Aorta (tissue), 5 donors: ENCODE data around the gene CNOT1. TPM values are rescaled to one million over a fixed set of nuclear protein-coding genes. Genes with fewer than 3 reads are reported as not detected.

Experiments
- ATAC-seq: fragments of 200-7000 bp; cut with Tn5 transposase; one replicate; pipeline ENCODE4 v1.9.1; 2022; ENCODE audit warnings: moderate library complexity; ENCODE audit not compliant: low FRiP score
- DNase-seq, 2 donors: peaks; one replicate each; pipeline ENCODE4 v3.0.0-alpha.2; 2020
- H3K27ac ChIP-seq, 2 donors: one replicate each; pipeline ENCODE4 v1.5.1; 2013; ENCODE audit warnings: low read length in 2 of 2, mild to moderate bottlenecking in 2 of 2, moderate library complexity in 2 of 2, control low read depth in 1 of 2, inconsistent platforms in 1 of 2, low read depth in 1 of 2
- H3K27me3 ChIP-seq, 2 donors: one replicate each; pipeline ENCODE4 v1.6.1; 2013; ENCODE audit warnings: control low read depth in 1 of 2, low read length in 1 of 2, mild to moderate bottlenecking in 1 of 2, moderate library complexity in 1 of 2; ENCODE audit not compliant: insufficient read depth in 2 of 2, control insufficient read depth in 1 of 2
- H3K36me3 ChIP-seq, 2 donors: one replicate each; pipeline ENCODE4 v1.6.1; 2013; ENCODE audit warnings: control low read depth in 1 of 2, low read length in 1 of 2, mild to moderate bottlenecking in 1 of 2; ENCODE audit not compliant: insufficient read depth in 2 of 2, control insufficient read depth in 1 of 2
- H3K4me1 ChIP-seq, 2 donors: one replicate each; pipeline ENCODE4 v1.6.1; 2013; ENCODE audit warnings: low read length in 2 of 2, control low read depth in 1 of 2, mild to moderate bottlenecking in 1 of 2, moderate library complexity in 1 of 2; ENCODE audit not compliant: insufficient read depth in 2 of 2, control insufficient read depth in 1 of 2
- H3K4me3 ChIP-seq, 2 donors: one replicate each; pipeline ENCODE4 v1.5.1; 2013; ENCODE audit warnings: low read length in 2 of 2, control low read depth in 1 of 2, mild to moderate bottlenecking in 1 of 2
- H3K9me3 ChIP-seq: one replicate; pipeline ENCODE4 v1.6.1; 2013; ENCODE audit warnings: mild to moderate bottlenecking, low read length; ENCODE audit not compliant: control insufficient read depth
- WGBS, 2 donors: extraction: QIAGEN DNeasy Blood & Tissue Kit; methylation state at CpG; one replicate each; pipeline ENCODE4 v1.1.7; 2013; 5-methylcytosine and 5-hydroxymethylcytosine counted together
- intact Hi-C, 2 donors: fragments of 100-400 bp; cut with DNase I; formaldehyde crosslinking; loops; one replicate each; pipeline versions ENCODE4 v1.14.2 to v1.15.0; 2022
- polyA plus RNA-seq, 2 donors: library from polyadenylated mRNA; stranded (reverse); fragments of 200-250 nt; gene quantifications; one replicate each; pipeline ENCODE4 v1.2.3, GENCODE V29; 2013
- total RNA-seq, 2 donors: library from RNA; stranded (reverse); fragmentation: NEBNext Ultra II Directional; extraction: Animal tissue kit (Norgen Biotek cat#: 25700); gene quantifications; one replicate each; pipeline ENCODE4 v1.2.1, GENCODE V29; 2021
- donor health status: healthy with polysubstance abuse.
- donor health status: Bipolar disorder and iron deficiency.
- donor health status: DM: no; HTN: no; CAD: no.
- donor health status: DM: no; HTN: no; CAD: no.
- donor health status: DM: yes; HTN: yes; CAD: no.

The CNOT1 gene
- total and polyA plus RNA-seq, 4 donors = 32.6 to 124 (median 78.1) TPM

- Histone ChIP-seq H3K4me3 (no peak overlapping the region), H3K36me3 (no peaks in the 10 kb centered on the region), H3K4me1 (no peaks in the 10 kb centered on the region), H3K27ac (no peak overlapping the region), H3K9me3 (no peaks in the 10 kb centered on the region), H3K27me3 (no peaks in the 10 kb centered on the region)
- intact Hi-C loops = no loop called here
- WGBS, 2 donors = 57 to 65% methylated on average over 11 of the region's 11 CpGs
- ATAC-seq (no peak), DNase-seq (peak in 1 of 2 donors; percentile 24)
Measured at GRCh38 chr16:58485184-58485887, 144.3 kb downstream of the CNOT1 start.

DNA sequence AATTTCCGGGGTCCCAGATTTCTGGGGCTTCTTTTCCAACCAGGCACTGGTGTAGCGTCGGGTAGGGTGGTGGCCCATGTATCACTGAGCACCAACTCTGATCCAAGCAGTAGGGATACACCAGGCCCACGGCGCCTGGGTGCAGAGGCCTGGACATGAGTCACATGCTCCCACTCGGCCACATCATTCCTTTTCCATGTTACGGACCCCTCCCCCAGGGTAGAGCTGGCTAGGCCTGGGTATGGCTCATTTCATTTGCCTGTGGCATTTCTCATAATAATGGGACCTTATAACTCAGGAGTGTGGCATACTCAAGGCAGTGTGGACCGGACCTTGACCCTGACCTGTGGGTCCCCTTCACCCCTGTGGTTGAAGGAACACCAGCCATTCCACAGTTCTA, 147.7 kb downstream of the CNOT1 start:
- intact Hi-C loops = no loop called here

GRCh38 chr16:58481226-58481869, 148.3 kb downstream of the CNOT1 start:
- Histone ChIP-seq H3K27ac (no peak overlapping the region), H3K4me3 (no peak overlapping the region), H3K27me3 (no peaks in the 10 kb centered on the region), H3K9me3 (no peaks in the 10 kb centered on the region), H3K4me1 (no peaks in the 10 kb centered on the region), H3K36me3 (no peaks in the 10 kb centered on the region)
- ATAC-seq (no peak), DNase-seq (no peak)
- intact Hi-C loops = no loop called here
- WGBS, 2 donors = 90 to 93% methylated on average over 11 of the region's 11 CpGs

More for the DNA sequence above, 147.7 kb downstream of the CNOT1 start:
- H3K36me3 ChIP-seq = no peaks in the 10 kb centered on the region
- no peaks in the 10 kb centered on the region for H3K4me1 ChIP-seq
- 71 to 72% methylated on average over 8 of the region's 8 CpGs for WGBS, 2 donors
- H3K27me3 ChIP-seq = no peaks in the 10 kb centered on the region
- H3K9me3 ChIP-seq = no peaks in the 10 kb centered on the region
- peak in 1 of 2 donors; percentile 32 for DNase-seq
- ATAC-seq = no peak
- no peak overlapping the region for H3K27ac ChIP-seq
- no peak overlapping the region for H3K4me3 ChIP-seq

DNA sequence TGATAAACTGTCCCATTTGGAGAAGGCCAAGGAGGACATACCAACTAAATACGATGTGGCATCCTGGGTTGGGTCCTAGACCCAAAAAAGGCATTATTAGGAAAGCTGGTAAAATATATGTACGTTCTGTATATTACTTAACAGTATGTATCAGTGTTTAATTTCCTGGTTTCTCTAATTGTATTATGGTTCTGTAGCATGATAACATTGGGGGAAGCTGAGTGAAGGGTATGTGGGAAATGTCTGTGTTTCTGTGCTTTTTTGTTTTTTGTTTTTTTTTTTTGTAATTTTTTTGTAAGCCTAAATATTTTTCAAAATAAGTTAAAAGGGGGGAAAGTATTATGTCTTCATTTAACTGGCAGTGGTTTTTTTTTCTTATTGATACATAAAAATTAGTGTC, 151.2 kb downstream of the CNOT1 start:
- intact Hi-C loops = no loop called here
- WGBS, 2 donors = 87 to 90% methylated on average over 2 of the region's 2 CpGs
- H3K4me1 ChIP-seq = no peaks in the 10 kb centered on the region

DNA sequence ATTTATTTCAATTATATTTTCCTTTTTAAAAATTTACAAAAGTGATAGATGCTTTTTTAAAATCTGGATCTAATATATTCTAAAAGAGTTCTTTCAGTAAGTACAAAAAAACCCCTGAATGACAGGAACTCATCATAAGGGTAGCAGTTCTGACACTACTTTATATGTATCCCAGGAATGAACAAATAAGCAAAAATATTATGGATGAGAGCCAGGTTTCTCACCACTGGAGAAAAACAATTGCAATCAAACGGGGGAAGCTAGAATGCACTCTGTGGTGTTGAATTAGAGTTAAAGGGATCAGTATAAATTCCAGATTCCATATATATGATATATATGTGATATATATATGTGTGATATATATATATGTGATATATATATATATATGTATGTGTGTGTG, 152.8 kb downstream of the CNOT1 start:
- ATAC-seq = no peak
- no peak for DNase-seq
- H3K9me3 ChIP-seq = no peaks in the 10 kb centered on the region
- 28 to 33% methylated on average over 1 of the region's 1 CpG for WGBS, 2 donors
- no peak overlapping the region for H3K27ac ChIP-seq
- H3K36me3 ChIP-seq = no peaks in the 10 kb centered on the region
- H3K4me1 ChIP-seq = no peaks in the 10 kb centered on the region
- no peaks in the 10 kb centered on the region for H3K27me3 ChIP-seq
- intact Hi-C loops = no loop called here
- no peak overlapping the region for H3K4me3 ChIP-seq

More for the DNA sequence above, 151.2 kb downstream of the CNOT1 start:
- H3K36me3 ChIP-seq = no peaks in the 10 kb centered on the region
- H3K4me3 ChIP-seq = no peak overlapping the region
- ATAC-seq (no peak), DNase-seq (no peak)
- H3K27ac ChIP-seq = no peak overlapping the region
- H3K9me3 ChIP-seq = no peaks in the 10 kb centered on the region
- no peaks in the 10 kb centered on the region for H3K27me3 ChIP-seq

DNA sequence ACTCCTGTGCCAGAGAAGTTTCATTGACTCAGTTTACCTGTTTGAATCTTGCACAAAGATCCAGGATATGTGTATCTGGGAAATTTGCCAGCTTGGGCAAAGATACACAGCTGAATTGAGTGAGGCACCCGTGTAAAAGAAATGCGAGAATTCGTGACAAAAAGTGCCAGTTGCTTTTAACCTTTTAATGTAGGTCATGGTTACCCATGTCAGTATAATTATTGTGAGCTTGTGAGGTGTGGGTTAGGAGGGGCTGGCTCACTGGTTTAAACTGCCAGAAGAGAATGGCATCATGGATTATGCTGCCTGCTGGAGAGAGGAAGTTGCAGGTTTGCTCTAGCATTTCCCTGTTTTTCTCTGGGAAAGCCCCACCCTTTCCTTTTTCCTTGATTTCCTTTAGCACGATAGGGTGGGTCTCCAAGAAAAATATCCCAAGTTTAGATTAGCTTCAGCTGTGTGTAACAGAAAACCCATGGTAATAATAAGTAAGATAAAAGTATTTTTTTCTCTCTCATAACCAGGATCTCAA, 154.5 kb downstream of the CNOT1 start:
- no peak overlapping the region for H3K27ac ChIP-seq
- WGBS, 2 donors = 4 to 13% methylated on average over 4 of the region's 4 CpGs
- H3K4me3 ChIP-seq = no peak overlapping the region
- no peaks in the 10 kb centered on the region for H3K4me1 ChIP-seq
- H3K9me3 ChIP-seq = no peaks in the 10 kb centered on the region
- ATAC-seq (no peak), DNase-seq (no peak)
- H3K36me3 ChIP-seq = no peaks in the 10 kb centered on the region
- H3K27me3 ChIP-seq = no peaks in the 10 kb centered on the region
- intact Hi-C loops = no loop called here

GRCh38 chr16:58474296-58474695, 155.3 kb downstream of the CNOT1 start:
- no peak overlapping the region for H3K27ac ChIP-seq
- no peak for DNase-seq
- ATAC-seq = no peak
- no peaks in the 10 kb centered on the region for H3K4me1 ChIP-seq
- H3K27me3 ChIP-seq = no peaks in the 10 kb centered on the region
- intact Hi-C loops = no loop called here
- 76 to 79% methylated on average over 10 of the region's 10 CpGs for WGBS, 2 donors
- no peaks in the 10 kb centered on the region for H3K9me3 ChIP-seq
- no peaks in the 10 kb centered on the region for H3K36me3 ChIP-seq
- no peak overlapping the region for H3K4me3 ChIP-seq

DNA sequence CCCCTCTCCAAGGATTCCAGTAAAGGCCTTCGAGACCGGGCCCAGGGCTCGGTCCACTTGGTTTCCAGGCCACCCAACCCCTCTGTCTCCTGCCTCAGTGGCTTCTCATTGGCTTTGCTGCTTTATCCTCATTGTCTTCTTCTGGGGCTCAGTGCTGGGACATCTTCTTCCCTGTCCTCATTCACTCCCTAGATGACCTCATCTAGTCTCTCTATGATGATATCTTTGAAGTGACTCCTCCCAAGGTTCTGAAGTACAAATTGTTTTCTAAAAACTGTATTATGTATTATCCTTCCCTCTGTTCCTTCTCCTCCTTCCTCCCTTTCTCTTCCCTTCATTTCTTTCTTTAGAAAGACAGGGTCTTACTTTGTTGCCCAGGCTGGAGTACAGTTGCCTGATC, 156.8 kb downstream of the CNOT1 start:
- Histone ChIP-seq H3K27me3 (no peaks in the 10 kb centered on the region), H3K4me3 (no peak overlapping the region), H3K4me1 (no peaks in the 10 kb centered on the region), H3K9me3 (no peaks in the 10 kb centered on the region), H3K36me3 (no peaks in the 10 kb centered on the region), H3K27ac (no peak overlapping the region)
- intact Hi-C loops = no loop called here
- 94 to 98% methylated on average over 3 of the region's 3 CpGs for WGBS, 2 donors
- ATAC-seq (no peak), DNase-seq (no peak)

DNA sequence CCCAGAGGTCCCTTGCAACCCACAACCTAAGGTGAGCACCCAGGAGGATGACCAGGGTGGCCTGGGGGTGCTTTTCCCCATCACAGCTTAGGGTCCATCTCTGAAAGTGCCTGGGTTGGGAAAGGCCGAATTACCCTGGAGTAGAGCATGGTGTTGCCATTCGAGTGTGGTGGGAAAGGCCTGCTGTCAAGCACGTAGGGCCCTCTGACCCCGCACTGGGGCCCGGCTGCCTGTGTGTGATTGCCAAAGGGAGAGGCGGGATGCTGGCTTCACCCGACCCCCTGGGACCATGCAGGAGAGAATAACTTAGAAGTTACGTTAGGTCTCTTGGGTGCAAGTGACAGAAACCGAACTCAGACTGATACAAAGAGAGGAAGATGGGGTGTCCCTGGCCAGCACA, 157.4 kb downstream of the CNOT1 start:
- WGBS, 2 donors = 91 to 92% methylated on average over 9 of the region's 9 CpGs
- intact Hi-C loops = no loop called here
- DNase-seq = peak in 1 of 2 donors; percentile 45
- H3K4me1 ChIP-seq = no peaks in the 10 kb centered on the region
- no peaks in the 10 kb centered on the region for H3K27me3 ChIP-seq
- no peak overlapping the region for H3K27ac ChIP-seq
- ATAC-seq = no peak
- no peaks in the 10 kb centered on the region for H3K9me3 ChIP-seq
- H3K36me3 ChIP-seq = no peaks in the 10 kb centered on the region
- H3K4me3 ChIP-seq = no peak overlapping the region
